HepG2 (cell line): ENCODE data around the gene SEC61A2. TPM values are rescaled to one million over a fixed set of nuclear protein-coding genes. Genes with fewer than 3 reads are reported as not detected.

Experiments used
- EP300 ChIP-seq, 3 experiments: sonication (generic) in 1 of 3; formaldehyde crosslinking in 1 of 3; IDR thresholded peaks; 2 replicates each; pipeline versions ENCODE4 v1.5.1 to v1.6.1; 2011 to 2020; ENCODE audit warnings: low read depth in 2 of 3, low read length in 2 of 3, borderline replicate concordance in 1 of 3, improper control_type of control experiment in 1 of 3, mild to moderate bottlenecking in 1 of 3, missing genetic modification reagents in 1 of 3, moderate library complexity in 1 of 3
- FOXO4 ChIP-seq: sonication (generic); formaldehyde crosslinking; conservative IDR thresholded peaks from 2 replicates; pipeline ENCODE4 v1.8.1; 2023; ENCODE audit warnings: missing genetic modification reagents
- MIXL1 ChIP-seq: IDR thresholded peaks from 2 replicates; pipeline ENCODE4 v1.6.1; 2016
- POLR2AphosphoS2 ChIP-seq: IDR thresholded peaks from 2 replicates; pipeline ENCODE4 v1.6.1; 2011; ENCODE audit warnings: low read depth, low read length, improper control_type of control experiment
- POLR2AphosphoS5 ChIP-seq: IDR thresholded peaks from 2 replicates; pipeline ENCODE4 v1.6.1; 2012; ENCODE audit warnings: low read depth, low read length
- RFXANK ChIP-seq: IDR thresholded peaks from 2 replicates; pipeline ENCODE4 v1.6.1; 2016
- THYN1 ChIP-seq: sonication (generic); formaldehyde crosslinking; IDR thresholded peaks from 2 replicates; pipeline ENCODE4 v1.8.1; 2023; ENCODE audit warnings: low read depth, mild to moderate bottlenecking, moderate library complexity, missing genetic modification reagents, borderline replicate concordance
- TOPORS ChIP-seq: sonication (generic); formaldehyde crosslinking; IDR thresholded peaks from 2 replicates; pipeline ENCODE4 v1.8.0; 2023; ENCODE audit warnings: mild to moderate bottlenecking, missing genetic modification reagents
- ZNF646 ChIP-seq: sonication (generic); formaldehyde crosslinking; IDR thresholded peaks from 2 replicates; pipeline ENCODE4 v1.9.0; 2021; ENCODE audit warnings: mild to moderate bottlenecking, missing genetic modification reagents
- polyA plus RNA-seq, 8 experiments: library from polyadenylated mRNA; depleted of rRNA in 3 of 8; stranded (reverse) in 7 of 8; unstranded in 1 of 8; fragments of >200 nt; fragmentation: Illumina TruSeq in 4 of 8; extraction: Trizol in 4 of 8; gene quantifications; 2 replicates each; pipeline versions ENCODE4 v1.2.1 to v1.2.3, GENCODE V29; 2011 to 2016; ENCODE audit warnings: low read depth in 4 of 8, missing spikeins in 1 of 8, mixed read lengths in 1 of 8; ENCODE audit not compliant: insufficient read depth in 1 of 8
- total RNA-seq, 5 experiments: library from RNA; depleted of rRNA; stranded (reverse); fragments of >200 nt; fragmentation: Illumina TruSeq; extraction: Trizol; gene quantifications; 2 replicates each; pipeline ENCODE4 v1.2.3, GENCODE V29; 2016; ENCODE audit warnings: low read depth in 1 of 5
- TF ChIP-seq, protein P1 (sequence below), 2 experiments: fragments of 450-650 bp in 1 of 2; sonication (generic) in 1 of 2; formaldehyde crosslinking in 1 of 2; IDR thresholded peaks; 2 replicates each; pipeline versions ENCODE4 v1.6.1 to v1.8.0; 2016 to 2022; ENCODE audit warnings: antibody characterized with exemption in 1 of 2, mild to moderate bottlenecking in 1 of 2, missing genetic modification reagents in 1 of 2

SEC61A2 gene
- total and polyA plus RNA-seq, 2 of the 13 experiments (the other 11 are each of a cell fraction or from before 2014, with no cell fraction given) = 5.5 to 7.4 TPM

GRCh38 chr10:12195603-12196506, 66.4 kb downstream of the SEC61A2 start, which contains the start of the genes CDC123 and NUDT5 (continued):
- TF ChIP-seq EP300 (IDR thresholded peaks at IDR 0.05; ENCODE audit: low read depth in 2 of 2, low read length in 2 of 2) (no peak), EP300 (CRISPR knock-in tag; IDR thresholded peaks at IDR 0.05; ENCODE audit: borderline replicate concordance) (0 out of 2 replicates have a peak, but pooled peaks have one; percentile 36), MIXL1 (CRISPR knock-in tag) (peak; percentile 56), RFXANK (CRISPR knock-in tag) (no peak), ZNF646 (CRISPR knock-in tag) (peak; percentile 71; the same call in 1 of the 2 replicates), FOXO4 (CRISPR knock-in tag) (no peak), THYN1 (no peak), TOPORS (CRISPR knock-in tag) (no peak), POLR2AphosphoS5 (no peak; the same call in 1 of the 2 replicates), POLR2AphosphoS2 (no peak)
- TF ChIP-seq, protein P1, sequence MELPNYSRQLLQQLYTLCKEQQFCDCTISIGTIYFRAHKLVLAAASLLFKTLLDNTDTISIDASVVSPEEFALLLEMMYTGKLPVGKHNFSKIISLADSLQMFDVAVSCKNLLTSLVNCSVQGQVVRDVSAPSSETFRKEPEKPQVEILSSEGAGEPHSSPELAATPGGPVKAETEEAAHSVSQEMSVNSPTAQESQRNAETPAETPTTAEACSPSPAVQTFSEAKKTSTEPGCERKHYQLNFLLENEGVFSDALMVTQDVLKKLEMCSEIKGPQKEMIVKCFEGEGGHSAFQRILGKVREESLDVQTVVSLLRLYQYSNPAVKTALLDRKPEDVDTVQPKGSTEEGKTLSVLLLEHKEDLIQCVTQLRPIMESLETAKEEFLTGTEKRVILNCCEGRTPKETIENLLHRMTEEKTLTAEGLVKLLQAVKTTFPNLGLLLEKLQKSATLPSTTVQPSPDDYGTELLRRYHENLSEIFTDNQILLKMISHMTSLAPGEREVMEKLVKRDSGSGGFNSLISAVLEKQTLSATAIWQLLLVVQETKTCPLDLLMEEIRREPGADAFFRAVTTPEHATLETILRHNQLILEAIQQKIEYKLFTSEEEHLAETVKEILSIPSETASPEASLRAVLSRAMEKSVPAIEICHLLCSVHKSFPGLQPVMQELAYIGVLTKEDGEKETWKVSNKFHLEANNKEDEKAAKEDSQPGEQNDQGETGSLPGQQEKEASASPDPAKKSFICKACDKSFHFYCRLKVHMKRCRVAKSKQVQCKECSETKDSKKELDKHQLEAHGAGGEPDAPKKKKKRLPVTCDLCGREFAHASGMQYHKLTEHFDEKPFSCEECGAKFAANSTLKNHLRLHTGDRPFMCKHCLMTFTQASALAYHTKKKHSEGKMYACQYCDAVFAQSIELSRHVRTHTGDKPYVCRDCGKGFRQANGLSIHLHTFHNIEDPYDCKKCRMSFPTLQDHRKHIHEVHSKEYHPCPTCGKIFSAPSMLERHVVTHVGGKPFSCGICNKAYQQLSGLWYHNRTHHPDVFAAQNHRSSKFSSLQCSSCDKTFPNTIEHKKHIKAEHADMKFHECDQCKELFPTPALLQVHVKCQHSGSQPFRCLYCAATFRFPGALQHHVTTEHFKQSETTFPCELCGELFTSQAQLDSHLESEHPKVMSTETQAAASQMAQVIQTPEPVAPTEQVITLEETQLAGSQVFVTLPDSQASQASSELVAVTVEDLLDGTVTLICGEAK (IDR thresholded peaks at IDR 0.05) = peak; percentile 94
- TF ChIP-seq, protein P1 (CRISPR knock-in tag; IDR thresholded peaks at IDR 0.05) = peak; percentile 32
